T-helper 2 cell treated with Interferon-gamma antibody and Interleukin-4, amounts not matched to agents 5 μg/mL and 100 μg/mL, for 36 hours (primary cell): ENCODE results near the gene RGS14.
"Not testable (repeated sequence)": the region's sequence is repeated elsewhere in the genome, so short reads cannot be mapped to it uniquely, and the experiment has no call there.

Experiments used
- DNase-seq: peaks from one replicate; pipeline ENCODE4 v3.0.0; 2021; ENCODE audit warnings: low spot score
- H3K27ac Mint-ChIP-seq: one replicate; pipeline ENCODE4 v1.8.0; 2021; ENCODE audit warnings: mild to moderate bottlenecking, mixed read lengths
- H3K27me3 Mint-ChIP-seq: one replicate; pipeline ENCODE4 v1.8.0; 2021; ENCODE audit warnings: low read depth, mixed read lengths
- H3K36me3 Mint-ChIP-seq: one replicate; pipeline ENCODE4 v1.8.0; 2021; ENCODE audit warnings: low read depth, mixed read lengths
- H3K4me1 Mint-ChIP-seq: one replicate; pipeline ENCODE4 v1.8.0; 2021; ENCODE audit warnings: low read depth, mixed read lengths
- H3K4me3 Mint-ChIP-seq: one replicate; pipeline ENCODE4 v1.8.0; 2022; ENCODE audit warnings: mild to moderate bottlenecking, moderate library complexity, mixed read lengths
- H3K9me3 Mint-ChIP-seq: one replicate; pipeline ENCODE4 v1.8.0; 2021; ENCODE audit warnings: mixed read lengths

Gene RGS14

GRCh38 chr5:177334155-177334551 is 23.6 kb upstream of the RGS14 start:
- no peaks in the 10 kb centered on the region for H3K27me3 Mint-ChIP-seq
- no peak overlapping the region for H3K4me3 Mint-ChIP-seq
- no peak overlapping the region for H3K27ac Mint-ChIP-seq
- peaks cover 50% of the 10 kb centered on the region for H3K36me3 Mint-ChIP-seq
- H3K9me3 Mint-ChIP-seq = no peaks in the 10 kb centered on the region
- no peak for DNase-seq
- no peaks in the 10 kb centered on the region for H3K4me1 Mint-ChIP-seq

- Mint-ChIP-seq H3K36me3 (peaks cover 53% of the 10 kb centered on the region), H3K4me3 (no peak overlapping the region), H3K27ac (no peak overlapping the region), H3K4me1 (peaks cover 4% of the 10 kb centered on the region), H3K9me3 (no peaks in the 10 kb centered on the region), H3K27me3 (no peaks in the 10 kb centered on the region)
- no peak for DNase-seq
These were observed 22.7 kb upstream of the RGS14 start for GRCh38 chr5:177334781-177335700.

- DNase-seq = no peak
- no peak overlapping the region for H3K27ac Mint-ChIP-seq
- no peaks in the 10 kb centered on the region for H3K27me3 Mint-ChIP-seq
- H3K36me3 Mint-ChIP-seq = peaks cover 52% of the 10 kb centered on the region
- peaks cover 6% of the 10 kb centered on the region for H3K4me1 Mint-ChIP-seq
- no peak overlapping the region for H3K4me3 Mint-ChIP-seq
- H3K9me3 Mint-ChIP-seq = no peaks in the 10 kb centered on the region
These were observed 22.0 kb upstream of the RGS14 start for GRCh38 chr5:177335701-177336065.

- peak overlapping the region; percentile 15 for H3K27ac Mint-ChIP-seq
- peaks cover 6% of the 10 kb centered on the region for H3K4me1 Mint-ChIP-seq
- H3K27me3 Mint-ChIP-seq = no peaks in the 10 kb centered on the region
- DNase-seq = no peak
- no peak overlapping the region for H3K4me3 Mint-ChIP-seq
- peaks cover 49% of the 10 kb centered on the region for H3K36me3 Mint-ChIP-seq
- H3K9me3 Mint-ChIP-seq = no peaks in the 10 kb centered on the region
These were observed 21.6 kb upstream of the RGS14 start for GRCh38 chr5:177336112-177336511.

- Mint-ChIP-seq H3K4me3 (no peak overlapping the region), H3K27ac (no peak overlapping the region), H3K27me3 (no peaks in the 10 kb centered on the region), H3K4me1 (peaks cover 11% of the 10 kb centered on the region), H3K36me3 (peaks cover 52% of the 10 kb centered on the region), H3K9me3 (no peaks in the 10 kb centered on the region)
- DNase-seq = no peak
These were observed 20.9 kb upstream of the RGS14 start for GRCh38 chr5:177336603-177337494.

GRCh38 chr5:177338251-177339106 is 19.2 kb upstream of the RGS14 start:
- Mint-ChIP-seq H3K4me1 (peaks cover 13% of the 10 kb centered on the region), H3K27me3 (no peaks in the 10 kb centered on the region), H3K27ac (no peak overlapping the region), H3K9me3 (no peaks in the 10 kb centered on the region), H3K4me3 (no peak overlapping the region), H3K36me3 (peaks cover 59% of the 10 kb centered on the region)
- no peak for DNase-seq

GRCh38 chr5:177339107-177339638 is 18.6 kb upstream of the RGS14 start:
- Mint-ChIP-seq H3K27me3 (no peaks in the 10 kb centered on the region), H3K36me3 (peaks cover 55% of the 10 kb centered on the region), H3K27ac (no peak overlapping the region), H3K4me1 (peaks cover 15% of the 10 kb centered on the region), H3K4me3 (no peak overlapping the region), H3K9me3 (no peaks in the 10 kb centered on the region)
- DNase-seq = no peak

- Mint-ChIP-seq H3K36me3 (peaks cover 50% of the 10 kb centered on the region), H3K4me1 (peaks cover 26% of the 10 kb centered on the region)
- DNase-seq, H3K27ac Mint-ChIP-seq, H3K27me3 Mint-ChIP-seq, H3K4me3 Mint-ChIP-seq, H3K9me3 Mint-ChIP-seq: not testable (repeated sequence)
These were observed 14.7 kb upstream of the RGS14 start for GRCh38 chr5:177343000-177343399.

GRCh38 chr5:177343777-177344176 is 13.9 kb upstream of the RGS14 start:
- no peak overlapping the region for H3K27ac Mint-ChIP-seq
- peaks cover 26% of the 10 kb centered on the region for H3K4me1 Mint-ChIP-seq
- no peaks in the 10 kb centered on the region for H3K27me3 Mint-ChIP-seq
- no peaks in the 10 kb centered on the region for H3K9me3 Mint-ChIP-seq
- peaks cover 48% of the 10 kb centered on the region for H3K36me3 Mint-ChIP-seq
- H3K4me3 Mint-ChIP-seq = no peak overlapping the region
- DNase-seq = no peak

- Mint-ChIP-seq H3K27ac (no peak overlapping the region), H3K4me1 (peaks cover 33% of the 10 kb centered on the region), H3K9me3 (no peaks in the 10 kb centered on the region), H3K4me3 (no peak overlapping the region), H3K36me3 (peaks cover 48% of the 10 kb centered on the region), H3K27me3 (no peaks in the 10 kb centered on the region)
- no peak for DNase-seq
These were observed 12.8 kb upstream of the RGS14 start for GRCh38 chr5:177344891-177345290.

- peaks cover 32% of the 10 kb centered on the region for H3K4me1 Mint-ChIP-seq
- H3K27ac Mint-ChIP-seq = no peak overlapping the region
- H3K27me3 Mint-ChIP-seq = no peaks in the 10 kb centered on the region
- no peak overlapping the region for H3K4me3 Mint-ChIP-seq
- peaks cover 38% of the 10 kb centered on the region for H3K36me3 Mint-ChIP-seq
- no peak for DNase-seq
- no peaks in the 10 kb centered on the region for H3K9me3 Mint-ChIP-seq
These were observed 10.9 kb upstream of the RGS14 start for GRCh38 chr5:177346820-177347219.

GRCh38 chr5:177347699-177348098 is 10.0 kb upstream of the RGS14 start:
- Mint-ChIP-seq H3K4me1 (peaks cover 34% of the 10 kb centered on the region), H3K36me3 (peaks cover 35% of the 10 kb centered on the region), H3K4me3 (no peak overlapping the region), H3K9me3 (no peaks in the 10 kb centered on the region), H3K27me3 (no peaks in the 10 kb centered on the region), H3K27ac (no peak overlapping the region)
- DNase-seq = no peak

- Mint-ChIP-seq H3K4me1 (peaks cover 34% of the 10 kb centered on the region), H3K27me3 (no peaks in the 10 kb centered on the region), H3K4me3 (peak overlapping the region; percentile 95), H3K9me3 (peaks cover under 1% of the 10 kb centered on the region), H3K36me3 (peaks cover 30% of the 10 kb centered on the region), H3K27ac (no peak overlapping the region)
- DNase-seq = no peak
These were observed 8.4 kb upstream of the RGS14 start for GRCh38 chr5:177349362-177349647.
